Activated B cell treated with CpG ODN at 0.5 μM for 24 hours (primary cell): ENCODE measurements around the gene MICAL3. TPM values are rescaled to one million over a fixed set of nuclear protein-coding genes. Genes with fewer than 3 reads are reported as not detected.
A peak's percentile ranks its signal among the peaks of the same experiment; 100 is the strongest.

ENCODE experiments used
- ATAC-seq: fragments of 200-7000 bp; cut with Tn5 transposase; one replicate; pipeline ENCODE4 v1.10.0; 2021; ENCODE audit warnings: low read depth, mild to moderate bottlenecking, moderate library complexity
- CTCF ChIA-PET: fragments of 350-600 bp; sonication (Branson Sonifier 250); formaldehyde crosslinking; loops from one replicate; lab custom pipeline; 2021; ENCODE audit warnings: antibody characterized with exemption; lab: Charles Lee
- POLR2A ChIA-PET: fragments of 350-600 bp; sonication (Branson Sonifier 250); formaldehyde crosslinking; loops from one replicate; lab custom pipeline; 2021; ENCODE audit warnings: antibody characterized with exemption; lab: Charles Lee
- DNase-seq: peaks from one replicate; pipeline ENCODE4 v3.0.0; 2022
- H3K27ac Mint-ChIP-seq: one replicate; pipeline ENCODE4 v1.8.0; 2020; ENCODE audit warnings: mixed read lengths
- H3K27me3 Mint-ChIP-seq: one replicate; pipeline ENCODE4 v1.8.0; 2021; ENCODE audit warnings: mixed read lengths
- H3K36me3 Mint-ChIP-seq: one replicate; pipeline ENCODE4 v1.8.0; 2021; ENCODE audit warnings: low read depth, mixed read lengths
- H3K4me1 Mint-ChIP-seq: one replicate; pipeline ENCODE4 v1.8.0; 2021; ENCODE audit warnings: mixed read lengths
- H3K4me3 Mint-ChIP-seq: one replicate; pipeline ENCODE4 v1.8.0; 2020; ENCODE audit warnings: mild to moderate bottlenecking, mixed read lengths
- H3K9me3 Mint-ChIP-seq: one replicate; pipeline ENCODE4 v1.8.0; 2020; ENCODE audit warnings: mixed read lengths
- intact Hi-C: fragments of 100-400 bp; cut with micrococcal nuclease; formaldehyde crosslinking; loops from one replicate; pipeline ENCODE4 v1.15.1; 2024
- total RNA-seq: library from RNA; stranded (reverse); gene quantifications from 2 replicates; pipeline ENCODE4 v1.2.3, GENCODE V29; 2022
- TF ChIP-seq, protein P1 (sequence below): fragments of 200-600 bp; IDR thresholded peaks from one replicate; pipeline ENCODE4 v1.8.0; 2022; ENCODE audit warnings: antibody characterized with exemption, mild to moderate bottlenecking

The MICAL3 gene
- total RNA-seq, 1 donor from 2014 or later = 257 TPM

GRCh38 chr22:17984114-17984513, 40.2 kb downstream of the MICAL3 start:
- intact Hi-C loops = loop anchor here (5.0 kb wide), 2 partner anchors 38 to 47 kb away; partner anchors contain the start of gene MICAL3
- H3K9me3 Mint-ChIP-seq = no peaks in the 10 kb centered on the region
- no peak for DNase-seq
- H3K36me3 Mint-ChIP-seq = peaks cover 35% of the 10 kb centered on the region
- H3K4me3 Mint-ChIP-seq = no peak overlapping the region
- TF ChIP-seq, protein P1, sequence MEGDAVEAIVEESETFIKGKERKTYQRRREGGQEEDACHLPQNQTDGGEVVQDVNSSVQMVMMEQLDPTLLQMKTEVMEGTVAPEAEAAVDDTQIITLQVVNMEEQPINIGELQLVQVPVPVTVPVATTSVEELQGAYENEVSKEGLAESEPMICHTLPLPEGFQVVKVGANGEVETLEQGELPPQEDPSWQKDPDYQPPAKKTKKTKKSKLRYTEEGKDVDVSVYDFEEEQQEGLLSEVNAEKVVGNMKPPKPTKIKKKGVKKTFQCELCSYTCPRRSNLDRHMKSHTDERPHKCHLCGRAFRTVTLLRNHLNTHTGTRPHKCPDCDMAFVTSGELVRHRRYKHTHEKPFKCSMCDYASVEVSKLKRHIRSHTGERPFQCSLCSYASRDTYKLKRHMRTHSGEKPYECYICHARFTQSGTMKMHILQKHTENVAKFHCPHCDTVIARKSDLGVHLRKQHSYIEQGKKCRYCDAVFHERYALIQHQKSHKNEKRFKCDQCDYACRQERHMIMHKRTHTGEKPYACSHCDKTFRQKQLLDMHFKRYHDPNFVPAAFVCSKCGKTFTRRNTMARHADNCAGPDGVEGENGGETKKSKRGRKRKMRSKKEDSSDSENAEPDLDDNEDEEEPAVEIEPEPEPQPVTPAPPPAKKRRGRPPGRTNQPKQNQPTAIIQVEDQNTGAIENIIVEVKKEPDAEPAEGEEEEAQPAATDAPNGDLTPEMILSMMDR = no peak
- peaks cover 93% of the 10 kb centered on the region for H3K4me1 Mint-ChIP-seq
- no peak for ATAC-seq
- POLR2A ChIA-PET = no interaction called here
- no peaks in the 10 kb centered on the region for H3K27me3 Mint-ChIP-seq
- H3K27ac Mint-ChIP-seq = no peak overlapping the region
- CTCF ChIA-PET = no interaction called here

DNA sequence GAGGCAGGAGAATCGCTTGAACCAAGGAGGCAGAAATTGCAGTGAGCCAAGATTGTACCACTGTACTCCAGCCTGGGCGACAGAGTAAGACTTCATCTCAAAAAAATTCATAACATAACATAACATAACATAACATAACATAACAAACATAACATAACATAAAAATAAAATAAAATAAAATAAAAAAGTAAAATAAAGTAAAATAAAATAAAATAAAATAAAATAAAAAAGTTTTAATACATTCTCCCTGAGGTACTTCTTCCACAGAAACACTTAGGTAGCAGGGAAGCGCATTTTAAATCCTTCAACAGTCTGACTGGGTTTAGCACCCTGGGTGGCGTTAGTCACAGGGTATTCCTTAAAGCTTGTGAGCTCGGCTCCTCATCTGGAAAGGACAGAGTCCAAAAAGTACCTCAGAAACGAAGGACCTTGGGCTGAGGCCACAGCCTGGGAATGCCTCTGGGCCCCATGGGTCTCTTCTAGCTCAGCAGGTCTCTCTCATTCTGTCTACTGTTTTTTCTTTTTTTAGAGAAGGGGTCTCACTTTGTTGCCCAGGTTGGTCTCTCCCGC, 41.7 kb downstream of the MICAL3 start:
- ATAC-seq (no peak), DNase-seq (no peak)
- no peaks in the 10 kb centered on the region for H3K9me3 Mint-ChIP-seq
- TF ChIP-seq, protein P1 = no peak
- POLR2A ChIA-PET = interaction anchor here (0.7 kb wide), 1 partner anchor 277 kb away, joined by 3 read pairs; no protein-coding TSS in a partner anchor
- peak overlapping the region; percentile 46 for H3K27ac Mint-ChIP-seq
- no peak overlapping the region for H3K4me3 Mint-ChIP-seq
- peaks cover 31% of the 10 kb centered on the region for H3K36me3 Mint-ChIP-seq
- H3K4me1 Mint-ChIP-seq = peaks cover 86% of the 10 kb centered on the region
- CTCF ChIA-PET = no interaction called here
- no peaks in the 10 kb centered on the region for H3K27me3 Mint-ChIP-seq
- intact Hi-C loops = loop anchor here (5.0 kb wide), 2 partner anchors 40 to 45 kb away; partner anchors contain the start of gene MICAL3

GRCh38 chr22:17981497-17981896, 42.9 kb downstream of the MICAL3 start:
- ChIA-PET POLR2A (no interaction called here), CTCF (no interaction called here)
- peaks cover 84% of the 10 kb centered on the region for H3K4me1 Mint-ChIP-seq
- TF ChIP-seq, protein P1 = no peak
- peaks cover 19% of the 10 kb centered on the region for H3K36me3 Mint-ChIP-seq
- no peak overlapping the region for H3K4me3 Mint-ChIP-seq
- intact Hi-C loops = loop anchor here (2.0 to 5.0 kb wide), 3 partner anchors 13 to 44 kb away; partner anchors contain the start of gene MICAL3
- H3K27me3 Mint-ChIP-seq = no peaks in the 10 kb centered on the region
- H3K9me3 Mint-ChIP-seq = no peaks in the 10 kb centered on the region
- peak overlapping the region; percentile 67 for H3K27ac Mint-ChIP-seq
- DNase-seq (no peak), ATAC-seq (no peak)

DNA sequence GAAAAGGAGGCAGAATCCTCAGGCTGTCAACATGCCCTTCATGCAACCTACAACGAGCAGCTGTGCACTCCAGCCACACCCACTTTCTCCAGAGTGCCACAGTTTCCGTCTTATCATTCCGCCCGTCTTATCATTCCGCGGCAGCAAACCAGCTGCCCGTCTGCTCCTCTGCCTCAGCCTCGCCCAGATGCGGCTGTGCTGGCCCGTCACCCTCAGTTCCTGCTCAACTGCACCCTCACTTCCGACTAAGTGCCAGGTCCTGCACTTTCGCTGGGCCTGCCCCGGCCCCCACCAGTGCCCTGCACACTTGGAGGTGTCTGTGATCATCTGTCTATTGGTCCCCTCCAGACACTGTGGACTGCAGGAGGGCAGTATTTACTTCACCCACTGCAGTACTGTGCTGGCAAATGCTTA, 43.7 kb downstream of the MICAL3 start:
- peaks cover 20% of the 10 kb centered on the region for H3K36me3 Mint-ChIP-seq
- no peaks in the 10 kb centered on the region for H3K9me3 Mint-ChIP-seq
- intact Hi-C loops = loop anchor here (2.0 to 5.0 kb wide), 3 partner anchors 14 to 43 kb away; partner anchors contain the start of gene MICAL3
- CTCF ChIA-PET = no interaction called here
- POLR2A ChIA-PET = interaction anchor here (1.0 to 1.4 kb wide), 4 partner anchors 16 to 24 kb away, joined by 4 to 7 read pairs (median 6); no protein-coding TSS in a partner anchor
- peak overlapping the region; percentile 76 for H3K27ac Mint-ChIP-seq
- ATAC-seq = peak; percentile 72
- peaks cover 84% of the 10 kb centered on the region for H3K4me1 Mint-ChIP-seq
- H3K4me3 Mint-ChIP-seq = peak overlapping the region; percentile 68
- TF ChIP-seq, protein P1 = no peak
- H3K27me3 Mint-ChIP-seq = no peaks in the 10 kb centered on the region
- DNase-seq = no peak

DNA sequence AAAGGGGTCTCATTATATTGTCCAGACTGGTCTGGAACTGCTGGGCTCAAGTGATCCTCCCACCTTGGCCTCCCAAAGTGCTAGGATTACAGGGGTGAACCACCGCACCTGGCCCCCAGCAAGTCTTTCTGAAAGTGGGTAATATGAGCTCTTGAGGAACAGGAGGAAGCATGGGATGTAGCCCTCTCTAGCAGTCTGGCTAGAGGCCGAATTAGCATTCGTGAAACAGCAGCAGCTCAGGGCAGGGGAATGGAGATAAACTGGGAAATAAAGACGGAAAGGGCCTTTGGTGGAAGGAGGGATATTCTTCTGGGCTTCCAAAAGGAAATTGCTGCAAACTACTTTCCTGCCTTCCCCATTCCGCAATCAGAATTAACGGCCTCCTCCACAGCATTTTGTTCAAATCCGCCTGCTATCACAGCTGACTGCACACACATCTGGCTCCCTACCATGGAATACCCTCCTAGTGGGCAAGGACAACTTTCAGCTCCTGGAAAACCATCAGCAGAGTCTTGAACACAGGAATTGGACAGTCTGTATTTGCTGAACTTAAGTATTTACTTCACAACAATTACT, 44.3 kb downstream of the MICAL3 start:
- POLR2A ChIA-PET = interaction anchor here (0.8 to 1.4 kb wide), 5 partner anchors 16 to 25 kb away, joined by 4 to 7 read pairs (median 6); no protein-coding TSS in a partner anchor
- intact Hi-C loops = loop anchor here (2.0 to 5.0 kb wide), 3 partner anchors 15 to 43 kb away; partner anchors contain the start of gene MICAL3
- peak overlapping the region; percentile 68 for H3K4me3 Mint-ChIP-seq
- H3K27ac Mint-ChIP-seq = peak overlapping the region; percentile 76
- no peak for ATAC-seq
- H3K36me3 Mint-ChIP-seq = peaks cover 19% of the 10 kb centered on the region
- peaks cover 84% of the 10 kb centered on the region for H3K4me1 Mint-ChIP-seq
- H3K27me3 Mint-ChIP-seq = no peaks in the 10 kb centered on the region
- CTCF ChIA-PET = no interaction called here
- no peaks in the 10 kb centered on the region for H3K9me3 Mint-ChIP-seq
- no peak for DNase-seq
- TF ChIP-seq, protein P1 = no peak
